ENCODE measurements around the gene CS. TPM values are rescaled to one million over a fixed set of nuclear protein-coding genes. Genes with fewer than 3 reads are reported as not detected.

Gene CS
- polyA plus RNA-seq, 3 donors, result 55.7 to 156 (median 86.1) TPM

GRCh38 chr12:56260380-56260779 is 39.8 kb downstream of the CS start:
- Histone ChIP-seq H3K79me2 (ENCODE audit: insufficient read depth, low read length) (peaks cover 18% of the 10 kb centered on the region), H3K4me3 (replicated peaks in 1 of 3; ENCODE audit: low read depth in 2 of 3, low read length in 3 of 3) (no peak overlapping the region), H3K9me3 (replicated peaks in 1 of 2; ENCODE audit: control insufficient read depth in 1 of 2, insufficient read depth in 1 of 2, low read length in 2 of 2) (no peaks in the 10 kb centered on the region), H4K20me1 (ENCODE audit: insufficient read depth, low read length) (peaks cover 14% of the 10 kb centered on the region), H3K4me2 (replicated peaks; ENCODE audit: extremely low read depth, low read length, poor library complexity, severe bottlenecking) (no peak overlapping the region), H3K36me3 (replicated peaks in 1 of 2; ENCODE audit: control insufficient read depth in 1 of 2, insufficient read depth in 2 of 2, low read length in 2 of 2) (peaks cover 8 to 15% of the 10 kb centered on the region in 2 donors), H3K27ac (ENCODE audit: low read depth in 1 of 2, low read length in 2 of 2) (no peak overlapping the region), H3K4me1 (ENCODE audit: control insufficient read depth in 1 of 2, insufficient read depth in 2 of 2, low read length in 2 of 2) (peaks cover 17 to 18% of the 10 kb centered on the region in 2 donors), H2AFZ (ENCODE audit: insufficient read depth, low read depth, low read length, poor library complexity, severe bottlenecking) (no peak overlapping the region), H3K27me3 (ENCODE audit: control insufficient read depth in 2 of 2, insufficient read depth in 2 of 2, low read length in 2 of 2) (no peaks in the 10 kb centered on the region), H3K9ac (ENCODE audit: insufficient read depth, low read length, poor library complexity, severe bottlenecking) (no peak overlapping the region)
- no peak overlapping the region for H3K4me3 Mint-ChIP-seq
- no peak for DNase-seq
- 100% methylated on average over 4 of the region's 8 CpGs for WGBS (ENCODE audit: insufficient coverage)
- H3K9me3 Mint-ChIP-seq, result no peaks in the 10 kb centered on the region
- H3K36me3 Mint-ChIP-seq, result peaks cover 8 to 10% of the 10 kb centered on the region in 2 donors
- no peak overlapping the region for H3K27ac Mint-ChIP-seq
- intact Hi-C loops (cut with micrococcal nuclease), result no loop called here
- peaks cover 0 to 3% (median 0%) of the 10 kb centered on the region in 3 donors for H3K27me3 Mint-ChIP-seq (ENCODE audit: low read depth in 3 of 3)
- no peak for TF ChIP-seq CTCF (IDR thresholded peaks at IDR 0.05)
- peaks cover 18% of the 10 kb centered on the region for H3K4me1 Mint-ChIP-seq

GRCh38 chr12:56258820-56259183 is 41.3 kb downstream of the CS start:
- H3K36me3 ChIP-seq (replicated peaks in 1 of 2; ENCODE audit: control insufficient read depth in 1 of 2, insufficient read depth in 2 of 2, low read length in 2 of 2), result peaks cover 20 to 31% of the 10 kb centered on the region in 2 donors
- H3K27me3 ChIP-seq (ENCODE audit: control insufficient read depth in 2 of 2, insufficient read depth in 2 of 2, low read length in 2 of 2), result no peaks in the 10 kb centered on the region
- no peak for TF ChIP-seq CTCF (IDR thresholded peaks at IDR 0.05)
- H3K4me3 ChIP-seq (replicated peaks in 1 of 3; ENCODE audit: low read depth in 2 of 3, low read length in 3 of 3), result peak overlapping the region; percentile 61 to 94 (median 86)
- WGBS (ENCODE audit: insufficient coverage), result 0% methylated on average over 1 of the region's 9 CpGs
- peaks cover 18% of the 10 kb centered on the region for H3K4me1 Mint-ChIP-seq
- peak overlapping the region; percentile 84 for H3K9ac ChIP-seq (ENCODE audit: insufficient read depth, low read length, poor library complexity, severe bottlenecking)
- H3K9me3 ChIP-seq (replicated peaks in 1 of 2; ENCODE audit: control insufficient read depth in 1 of 2, insufficient read depth in 1 of 2, low read length in 2 of 2), result no peaks in the 10 kb centered on the region
- peak overlapping the region in 1 of 2 donors; percentile 69 for H3K27ac ChIP-seq (ENCODE audit: low read depth in 1 of 2, low read length in 2 of 2)
- H2AFZ ChIP-seq (ENCODE audit: insufficient read depth, low read depth, low read length, poor library complexity, severe bottlenecking), result peak overlapping the region; percentile 100
- H3K4me1 ChIP-seq (ENCODE audit: control insufficient read depth in 1 of 2, insufficient read depth in 2 of 2, low read length in 2 of 2), result peaks cover 17 to 18% of the 10 kb centered on the region in 2 donors
- peaks cover 0 to 2% (median 0%) of the 10 kb centered on the region in 3 donors for H3K27me3 Mint-ChIP-seq (ENCODE audit: low read depth in 3 of 3)
- peaks cover 21 to 26% of the 10 kb centered on the region in 2 donors for H3K36me3 Mint-ChIP-seq
- H3K27ac Mint-ChIP-seq, result peak overlapping the region; percentile 63 to 90 (median 86)
- H3K4me2 ChIP-seq (replicated peaks; ENCODE audit: extremely low read depth, low read length, poor library complexity, severe bottlenecking), result peak overlapping the region; percentile 98
- intact Hi-C loops (cut with micrococcal nuclease), result loop anchor here (5.0 to 10.0 kb wide), 2 partner anchors 52 to 64 kb away; no protein-coding TSS in a partner anchor
- peaks cover 18% of the 10 kb centered on the region for H3K79me2 ChIP-seq (ENCODE audit: insufficient read depth, low read length)
- peak overlapping the region; percentile 92 to 96 for H3K4me3 Mint-ChIP-seq
- H3K9me3 Mint-ChIP-seq, result no peaks in the 10 kb centered on the region
- H4K20me1 ChIP-seq (ENCODE audit: insufficient read depth, low read length), result peaks cover 14% of the 10 kb centered on the region
- no peak for DNase-seq

Data from CD14-positive monocyte (primary cell).